Measurements from ENCODE around the gene MAGI2.

MAGI2 gene

DNA sequence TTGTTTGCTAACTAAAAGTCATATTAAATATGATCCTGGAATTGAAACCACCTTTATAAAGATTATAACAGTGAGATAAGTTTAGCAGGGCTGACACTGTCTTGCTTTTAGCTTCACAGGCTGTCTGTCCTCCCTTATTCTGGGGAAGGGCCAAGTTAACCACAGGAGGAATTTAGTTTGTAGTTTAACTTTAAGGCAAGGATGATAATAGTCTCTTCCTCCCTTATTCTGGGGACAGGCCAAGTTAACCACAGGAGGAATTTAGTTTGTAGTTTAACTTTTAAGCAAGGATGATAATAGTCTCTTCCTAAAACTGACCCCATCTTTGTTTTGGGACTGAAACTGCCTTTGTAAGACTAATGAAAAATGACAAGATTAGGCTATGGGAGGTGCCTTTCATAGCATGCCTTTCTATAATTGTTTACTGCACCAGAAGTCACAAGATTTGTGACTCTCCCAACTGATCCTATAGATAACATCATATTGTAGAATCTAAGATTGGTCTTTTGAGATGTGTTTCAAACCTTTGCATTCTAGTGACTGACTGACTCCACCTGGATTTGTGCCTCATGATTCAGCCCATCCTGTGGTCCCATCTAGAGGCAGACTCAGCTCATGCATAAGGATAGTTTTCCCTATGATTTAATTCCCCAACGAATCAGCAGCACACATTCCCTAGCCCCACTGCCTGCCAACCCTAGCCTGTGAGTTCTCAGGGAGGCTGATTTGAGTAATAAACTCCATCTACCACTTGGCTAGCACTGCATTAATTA is 212.0 kb downstream of the MAGI2 start:
- no peak for DNase-seq

DNA sequence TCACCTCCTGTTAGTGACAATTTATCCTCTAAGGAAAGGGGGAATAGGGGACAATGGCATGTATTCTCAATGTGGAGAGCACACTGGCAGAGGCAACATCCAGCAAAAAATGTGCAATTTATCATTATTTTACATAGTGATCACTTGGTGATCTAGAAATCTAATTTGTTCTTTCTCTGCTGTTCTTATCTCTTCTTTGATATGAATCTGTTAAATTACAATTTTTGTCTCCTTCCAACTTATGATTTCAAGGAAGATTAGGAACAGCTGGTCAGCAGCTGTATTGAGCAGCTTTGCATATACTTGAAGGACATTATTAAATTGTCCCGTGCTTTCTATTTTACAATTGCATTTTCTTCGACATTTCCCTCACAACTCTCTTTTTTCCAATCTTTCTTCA is 213.1 kb downstream of the MAGI2 start:
- no peak for DNase-seq

DNA sequence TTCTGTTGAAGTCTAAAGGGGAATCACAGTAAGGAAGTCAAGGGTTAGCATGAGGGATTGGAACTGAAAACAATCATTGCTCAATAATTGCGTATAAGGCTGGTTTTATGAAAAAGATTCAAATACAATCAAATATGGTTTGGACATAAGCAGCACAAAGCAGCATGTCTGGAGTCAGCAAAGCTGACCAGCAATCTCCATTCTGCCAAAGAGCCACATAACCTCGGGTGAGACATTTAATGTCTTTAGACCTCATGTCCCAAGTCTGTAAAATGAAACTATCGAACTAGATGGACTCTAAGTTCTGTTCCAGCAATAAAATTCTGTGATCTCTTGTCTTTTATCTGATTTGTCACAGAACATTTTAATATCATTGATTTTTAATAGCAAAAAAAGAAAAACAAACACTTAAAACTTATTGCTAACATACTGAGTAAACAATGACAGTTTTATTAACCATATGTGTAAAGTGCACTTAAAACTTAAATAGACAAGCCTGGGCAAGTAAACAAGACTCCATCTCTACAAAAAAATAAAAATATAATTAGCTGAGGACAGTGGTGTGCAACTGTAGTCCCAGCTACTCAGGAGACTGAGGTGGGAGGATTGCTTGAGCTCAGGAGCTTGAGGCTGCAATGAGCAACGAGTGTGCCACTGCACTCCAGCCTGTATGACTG is 217.0 kb downstream of the MAGI2 start:
- no peak for DNase-seq

DNA sequence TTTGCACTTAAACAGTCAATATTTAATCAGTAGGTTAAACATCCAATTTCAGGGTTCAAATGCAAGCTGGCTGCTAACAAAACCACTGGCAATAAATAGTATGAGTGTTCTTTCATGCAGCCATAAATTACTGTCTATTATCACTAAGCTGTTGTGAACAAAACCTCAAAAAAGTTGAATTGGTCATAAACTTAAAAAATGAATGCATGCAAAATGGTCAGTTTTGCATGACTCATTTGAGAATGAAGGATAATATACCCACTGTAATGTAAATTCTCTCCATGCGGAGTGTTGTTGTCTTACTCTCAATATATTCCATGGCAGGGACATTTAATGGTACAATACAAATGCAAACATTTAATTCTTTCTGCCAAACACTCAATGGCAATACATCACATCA is 226.4 kb downstream of the MAGI2 start:
- no peak for DNase-seq

DNA sequence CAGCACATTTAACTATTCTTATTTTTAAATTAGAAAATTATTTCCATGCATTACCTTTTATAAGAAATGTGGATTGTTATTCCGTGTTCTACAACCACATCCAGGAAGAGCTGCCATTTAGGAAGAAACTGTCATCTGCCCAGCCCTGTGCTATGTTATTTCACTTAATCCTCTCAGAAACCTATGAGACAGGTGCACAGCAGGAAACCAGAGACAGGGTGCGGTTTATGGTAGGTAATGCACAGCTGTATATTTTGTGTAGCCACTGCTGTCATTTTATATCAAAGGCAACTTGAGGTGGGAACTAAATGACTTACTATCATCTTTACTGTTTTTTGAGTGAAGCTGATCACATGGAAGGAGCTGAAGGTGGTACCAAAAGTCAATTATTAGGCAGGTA is 232.3 kb downstream of the MAGI2 start:
- no peak for DNase-seq

DNA sequence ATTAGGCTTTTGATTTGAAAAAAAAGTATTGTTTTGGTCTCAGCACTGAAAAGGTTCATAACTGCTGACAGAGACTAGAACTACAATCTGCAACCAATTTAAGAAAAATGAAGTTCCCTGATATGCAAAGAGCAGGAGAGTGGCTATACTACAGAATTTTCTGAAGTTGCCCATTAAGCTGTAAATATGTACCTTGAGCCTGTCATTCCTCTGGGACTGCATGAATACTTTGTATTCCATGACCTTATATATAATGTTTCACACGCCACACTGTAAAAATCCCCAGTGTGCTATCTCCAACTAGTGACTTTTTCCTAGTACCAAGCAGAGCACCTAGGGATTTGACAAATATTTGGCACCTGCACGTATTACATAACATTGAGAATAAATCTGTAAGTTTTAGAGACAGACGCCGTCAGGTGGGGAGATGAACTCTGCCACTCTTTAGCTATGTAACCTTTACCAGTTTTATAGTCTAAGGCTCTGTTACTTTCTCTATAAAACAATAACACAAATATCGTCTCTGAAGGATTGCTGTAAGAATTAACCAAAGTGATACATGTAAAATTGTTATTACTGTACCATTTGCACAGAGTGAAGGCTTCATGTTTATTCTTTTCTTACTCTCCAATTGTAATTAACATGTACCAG is 235.4 kb downstream of the MAGI2 start:
- DNase-seq = no peak

DNA sequence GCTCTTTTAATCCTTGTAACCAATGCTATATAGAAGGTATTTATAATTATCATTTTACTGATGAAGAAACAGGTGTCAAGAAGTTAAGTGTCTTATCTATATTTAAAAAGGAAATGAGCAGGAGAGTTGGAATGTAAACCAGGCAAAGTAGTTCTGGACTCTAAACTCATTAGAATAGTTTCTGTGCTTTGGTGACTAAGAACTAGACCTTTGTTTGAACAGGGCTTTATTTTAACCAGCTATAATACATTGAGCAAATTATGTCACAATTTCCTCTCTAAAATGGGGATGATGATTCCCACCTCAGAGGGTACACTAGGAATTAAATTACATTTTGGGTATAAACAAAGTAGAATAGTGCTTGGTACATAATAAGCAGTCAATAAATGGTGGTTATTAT is 236.0 kb downstream of the MAGI2 start:
- no peak for DNase-seq

DNA sequence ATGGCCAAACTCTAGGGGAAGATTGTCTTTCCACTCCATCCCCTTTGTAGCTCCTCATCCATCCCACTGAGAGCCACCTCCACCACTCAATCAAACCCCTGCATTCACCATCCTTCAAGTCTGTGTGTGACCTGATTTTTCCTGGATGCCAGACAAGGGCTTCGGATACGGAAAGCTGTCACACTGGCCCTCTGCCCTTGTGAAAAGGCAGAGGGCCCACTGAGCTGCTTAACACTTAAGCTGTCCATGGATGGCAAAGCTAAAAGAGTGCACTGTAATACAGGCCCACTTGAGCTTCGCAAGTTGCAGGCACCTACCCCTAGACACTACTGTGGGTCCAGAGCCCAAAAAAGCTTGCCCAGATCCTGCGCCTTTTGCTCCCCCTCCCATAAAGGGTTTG is 237.2 kb downstream of the MAGI2 start:
- no peak for DNase-seq

DNA sequence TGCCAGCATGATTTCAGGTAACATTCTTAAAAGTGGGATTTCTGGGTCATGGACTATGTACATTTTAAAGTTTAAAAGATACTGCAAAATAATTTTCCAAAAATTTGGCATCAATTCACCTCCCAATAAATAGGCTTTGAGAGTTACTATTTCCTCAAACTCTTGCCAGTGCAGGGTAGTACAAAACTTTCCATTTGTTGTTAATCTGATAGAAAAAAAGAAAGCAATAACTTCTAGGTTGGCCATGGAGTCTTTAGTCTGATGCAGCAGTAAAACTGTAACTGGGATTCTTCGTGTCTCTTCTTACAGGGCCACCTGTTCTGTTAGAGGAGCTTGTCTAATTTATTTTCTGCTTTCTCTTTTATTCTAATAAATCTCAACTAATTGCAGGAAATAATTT is 241.1 kb downstream of the MAGI2 start:
- no peak for DNase-seq

DNA sequence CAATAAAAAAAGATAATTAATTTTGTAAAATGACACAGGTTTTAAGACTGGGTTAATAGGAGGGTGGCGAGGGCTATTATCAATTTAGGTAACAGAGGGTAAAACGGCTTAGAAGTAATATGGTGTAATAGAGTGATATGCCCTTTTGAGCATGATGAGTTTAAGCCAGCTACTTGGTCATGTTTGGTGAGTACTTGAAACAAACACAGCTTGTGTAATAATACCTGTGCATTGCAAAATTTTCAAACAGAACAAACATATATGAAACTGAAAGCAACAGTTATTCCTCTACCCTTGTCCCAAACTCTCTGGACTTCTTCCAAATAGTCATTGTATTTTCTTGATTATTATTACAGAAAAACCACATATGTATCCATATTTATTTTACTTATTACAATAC is 241.7 kb downstream of the MAGI2 start:
- DNase-seq = no peak

DNA sequence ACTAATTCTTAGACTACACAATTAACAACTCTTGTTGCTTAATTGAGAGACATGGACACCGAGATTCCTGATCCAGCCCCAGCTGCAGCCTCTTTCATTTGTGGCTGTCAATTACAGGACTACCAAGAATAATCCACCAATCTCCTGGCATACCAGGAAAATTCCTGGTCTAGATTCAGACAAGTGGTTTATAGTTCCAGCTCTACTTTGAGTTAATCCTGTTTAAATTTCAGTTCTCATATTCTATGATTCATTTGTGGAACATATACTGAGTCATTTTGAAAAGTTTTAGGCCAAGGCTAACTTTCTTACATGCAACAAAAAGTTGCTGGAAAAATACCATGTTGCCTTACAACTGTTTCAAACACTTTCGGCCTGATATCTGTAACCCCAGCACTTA is 253.5 kb downstream of the MAGI2 start:
- no peak for DNase-seq

DNA sequence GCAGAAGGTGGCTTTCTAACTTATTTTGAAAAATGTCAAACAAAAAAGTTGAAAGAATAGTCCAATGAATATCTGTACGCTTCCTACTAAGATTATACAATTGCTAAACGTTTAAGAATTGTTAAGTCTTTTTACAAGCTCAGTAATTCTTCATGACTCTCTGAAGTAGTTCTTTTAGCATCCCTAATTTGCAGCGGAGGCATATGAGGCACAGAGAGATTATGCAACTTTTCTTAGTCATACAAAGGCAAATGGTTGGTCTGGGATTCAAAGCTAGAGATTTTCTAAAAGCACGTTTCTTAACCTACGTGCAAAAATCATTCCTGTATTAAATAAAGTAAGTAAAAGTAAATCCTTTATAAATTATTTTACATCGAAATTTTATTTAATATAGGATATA is 254.2 kb downstream of the MAGI2 start:
- no peak for DNase-seq

DNA sequence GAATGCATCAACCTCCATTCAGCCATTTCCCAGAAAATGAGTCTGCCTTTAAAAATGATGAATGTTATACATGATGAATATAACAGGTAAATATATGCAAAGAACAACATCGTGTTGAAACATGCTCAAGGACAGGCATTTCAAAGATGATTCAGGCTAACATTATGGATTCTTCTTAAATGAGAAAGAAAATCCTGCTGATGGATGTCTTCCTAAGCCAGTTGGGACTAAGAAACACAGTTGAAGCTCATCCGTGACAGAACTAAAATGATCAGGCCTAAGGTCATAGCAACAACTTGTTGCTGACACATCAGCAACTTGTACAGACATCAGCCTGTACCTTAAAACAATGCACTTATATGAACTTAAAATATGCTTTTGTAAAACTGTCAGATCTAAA is 267.9 kb downstream of the MAGI2 start:
- no peak for DNase-seq

DNA sequence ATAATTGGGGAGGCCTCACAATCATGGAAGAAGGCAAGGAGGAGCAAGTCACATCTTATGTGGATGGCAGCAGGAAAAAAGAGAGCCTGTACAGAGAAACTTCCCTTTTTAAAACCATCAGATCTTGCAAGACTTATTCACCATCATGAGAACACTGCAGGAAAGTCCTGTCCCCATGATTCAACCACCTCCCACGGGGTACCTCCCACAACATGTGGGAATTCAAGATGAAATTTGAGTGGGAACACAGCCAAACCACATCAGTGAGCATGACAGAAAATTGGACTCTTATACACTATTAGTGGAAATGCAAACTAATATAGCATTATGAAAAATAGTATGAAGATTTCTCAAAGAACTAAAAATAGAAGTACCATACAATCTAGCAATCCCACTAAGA is 271.2 kb downstream of the MAGI2 start:
- DNase-seq = no peak

DNA sequence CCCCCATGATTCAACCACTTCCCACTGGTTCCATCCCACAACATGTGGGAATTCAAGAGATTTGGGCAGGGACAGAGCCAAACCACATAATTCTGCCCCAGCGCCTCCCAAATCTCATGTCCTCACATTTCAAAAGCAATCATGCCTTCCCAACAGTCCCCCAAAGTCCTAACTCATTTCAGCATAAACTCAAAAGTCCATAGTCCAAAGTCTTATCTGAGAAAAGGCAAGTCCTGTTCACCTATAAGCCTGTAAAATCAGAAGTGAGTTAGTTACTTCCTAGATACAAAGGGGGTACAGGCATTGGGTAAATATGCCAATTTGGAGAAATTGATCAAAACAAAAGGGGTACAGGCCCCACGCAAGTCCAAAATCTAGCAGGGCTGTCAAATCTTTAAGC is 272.9 kb downstream of the MAGI2 start:
- DNase-seq = no peak

DNA sequence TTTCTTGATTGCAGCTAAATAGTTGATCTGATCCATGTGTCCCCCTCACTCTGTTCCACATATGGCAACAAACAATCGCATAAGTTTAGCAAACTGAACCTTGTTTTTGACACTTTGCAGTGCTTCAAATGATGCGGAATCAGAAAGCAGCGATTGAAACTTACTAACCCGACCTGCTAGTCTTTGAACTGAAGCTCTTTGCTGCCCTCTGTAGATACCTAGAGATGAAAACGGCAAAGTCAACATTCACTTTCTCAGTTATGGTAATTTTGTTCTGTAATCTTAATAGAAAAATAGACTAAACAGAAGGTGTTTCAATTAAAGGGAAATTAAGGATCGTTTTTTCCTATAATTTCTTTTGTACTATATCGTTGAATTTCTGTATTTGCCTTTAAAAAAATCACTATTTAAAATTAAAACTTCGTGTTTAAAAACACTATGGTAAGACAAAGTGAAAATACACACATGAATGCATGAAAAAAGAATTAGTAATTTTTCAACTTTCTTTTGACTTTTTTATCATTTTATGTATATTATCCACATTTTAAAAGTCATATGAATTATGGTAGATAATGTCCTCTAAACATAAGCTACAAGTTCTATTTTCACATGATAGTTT is 276.5 kb downstream of the MAGI2 start:
- no peak for DNase-seq

DNA sequence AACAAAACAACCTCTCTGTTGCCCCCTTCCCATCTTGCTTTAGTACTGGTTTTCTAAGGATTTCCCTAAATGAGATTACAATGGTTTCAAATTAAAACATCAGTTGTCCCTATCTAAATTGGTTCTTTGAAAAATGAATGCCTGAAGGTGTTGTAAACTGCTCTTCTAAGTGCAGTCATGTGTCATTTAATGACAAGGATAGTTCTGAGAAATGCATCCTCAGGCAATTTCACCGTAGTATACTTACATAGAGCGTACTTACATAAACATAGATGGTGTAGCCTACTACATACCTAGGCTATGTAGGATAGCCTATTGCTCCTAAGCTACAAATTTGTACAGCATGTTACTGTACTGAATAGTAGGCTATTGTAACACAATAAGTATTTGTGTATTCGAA is 278.1 kb downstream of the MAGI2 start:
- DNase-seq = no peak

DNA sequence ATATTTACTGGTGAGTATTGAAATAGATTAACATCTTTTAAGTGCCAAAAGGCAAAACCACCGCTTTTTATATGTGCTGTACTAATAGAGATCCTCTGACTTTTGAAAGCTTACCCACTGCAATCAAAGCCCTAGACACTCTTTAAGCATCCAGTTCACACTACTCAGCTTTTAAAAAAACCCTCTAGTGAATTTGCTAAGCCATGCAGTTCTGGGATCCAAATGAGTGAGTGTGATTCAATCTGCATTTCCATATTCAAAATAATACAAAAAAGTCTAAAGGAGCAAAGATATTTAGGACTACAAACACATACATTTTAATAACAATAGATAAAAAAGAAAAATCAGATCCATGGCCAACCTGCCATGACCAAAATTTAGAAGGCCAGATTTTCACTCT is 288.2 kb downstream of the MAGI2 start:
- DNase-seq = no peak

DNA sequence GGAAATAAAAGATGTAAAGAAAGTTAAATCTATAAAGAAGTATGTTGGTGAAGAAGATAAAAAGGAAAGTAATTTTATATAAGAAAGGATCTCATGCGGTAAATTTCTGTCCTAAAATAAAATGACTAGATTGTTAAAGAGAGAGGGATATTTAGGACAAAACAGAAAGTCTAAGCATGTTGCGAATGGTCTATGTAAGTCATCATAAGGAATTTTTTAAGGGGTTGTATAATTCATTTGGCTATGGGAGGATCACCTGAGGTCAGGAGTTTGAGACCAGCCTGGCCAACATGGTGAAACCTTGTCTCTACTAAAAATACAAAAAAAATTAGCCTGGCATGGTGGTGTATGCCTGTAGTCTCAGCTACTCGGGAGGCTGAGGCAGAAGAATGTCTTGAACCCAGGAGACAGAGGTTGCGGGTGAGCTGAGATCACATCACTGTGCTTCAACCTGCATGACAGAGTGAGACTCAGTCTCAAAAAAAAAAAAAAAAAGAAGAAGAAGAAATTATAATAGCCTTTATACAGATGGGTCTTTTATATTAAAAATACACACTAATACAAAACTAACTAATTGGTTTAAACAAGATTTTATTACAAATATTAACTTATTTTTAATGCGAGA is 294.3 kb downstream of the MAGI2 start:
- DNase-seq = no peak

DNA sequence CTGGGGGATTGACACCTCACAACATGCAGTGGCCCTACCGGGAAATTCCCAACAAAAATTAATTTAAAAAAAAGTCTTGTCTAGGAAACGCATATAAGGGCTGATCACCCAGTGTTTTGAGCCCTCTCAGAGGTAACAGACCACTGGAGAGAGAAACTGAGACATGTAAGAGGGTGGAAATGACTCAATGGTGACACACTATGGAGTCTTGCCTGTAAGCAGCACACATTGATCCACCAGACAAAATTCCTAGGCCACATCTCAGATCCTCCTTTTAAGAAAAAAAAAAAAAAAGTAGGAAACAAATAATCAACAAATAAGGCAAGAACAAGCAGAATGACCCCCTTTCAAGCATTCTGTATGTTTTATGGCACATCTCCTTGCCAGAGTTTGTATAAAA is 296.2 kb downstream of the MAGI2 start:
- DNase-seq = no peak

DNA sequence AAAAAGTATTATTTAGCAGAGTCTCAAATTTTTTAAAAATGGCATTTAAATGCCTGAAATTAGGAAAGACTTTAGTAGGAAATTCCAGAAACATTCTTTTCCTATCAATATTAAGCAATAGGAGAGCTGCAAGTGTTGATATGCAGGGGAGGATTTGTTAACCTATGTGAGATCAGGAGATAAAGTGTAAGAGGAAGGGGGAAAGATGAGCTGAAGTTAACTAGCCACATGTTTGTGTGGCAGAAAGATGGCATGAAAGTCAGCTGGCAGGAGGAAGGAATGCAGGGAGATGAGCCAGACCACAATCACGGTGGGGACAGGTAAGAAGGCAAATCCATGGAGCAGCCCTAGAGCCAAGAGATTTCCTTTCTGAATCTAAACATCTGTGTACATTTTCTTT is 303.6 kb downstream of the MAGI2 start:
- DNase-seq = no peak

DNA sequence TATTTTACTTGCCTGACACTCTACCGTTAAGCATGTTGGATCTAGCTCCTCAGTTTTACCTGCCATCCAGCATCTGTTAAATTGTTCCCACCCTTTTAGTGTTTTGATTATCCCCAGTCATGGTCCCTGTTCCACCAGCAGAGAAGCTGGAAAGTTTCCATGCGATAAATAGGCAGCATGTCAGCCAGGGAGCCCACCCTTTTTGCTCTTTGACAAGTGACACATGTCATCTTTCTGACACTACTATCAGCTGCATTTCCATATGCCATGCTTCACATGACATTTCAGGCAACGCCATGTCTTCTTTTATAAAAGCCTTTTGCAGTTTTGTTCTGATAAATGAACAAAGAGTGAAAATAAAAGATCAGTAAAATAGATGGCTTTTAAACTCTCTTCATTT is 310.8 kb downstream of the MAGI2 start:
- DNase-seq = no peak

DNA sequence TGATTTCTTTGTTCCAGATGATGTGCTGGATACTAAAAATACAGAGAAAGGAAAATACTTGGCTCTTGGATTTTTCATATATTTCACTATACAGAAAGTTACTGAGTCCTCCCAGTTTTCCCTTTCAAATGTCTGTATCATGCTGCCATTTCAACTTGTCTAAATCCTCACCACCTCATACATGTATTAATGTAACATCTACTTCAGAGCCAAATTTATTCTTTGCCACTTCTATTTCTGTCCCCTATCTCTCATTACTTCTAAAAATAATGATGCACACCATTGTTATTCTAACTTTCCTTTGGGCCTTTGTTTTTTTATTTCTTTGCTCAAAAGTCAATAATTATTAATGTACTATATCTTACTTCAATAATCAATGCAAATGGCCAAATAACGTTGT is 312.2 kb downstream of the MAGI2 start:
- no peak for DNase-seq

DNA sequence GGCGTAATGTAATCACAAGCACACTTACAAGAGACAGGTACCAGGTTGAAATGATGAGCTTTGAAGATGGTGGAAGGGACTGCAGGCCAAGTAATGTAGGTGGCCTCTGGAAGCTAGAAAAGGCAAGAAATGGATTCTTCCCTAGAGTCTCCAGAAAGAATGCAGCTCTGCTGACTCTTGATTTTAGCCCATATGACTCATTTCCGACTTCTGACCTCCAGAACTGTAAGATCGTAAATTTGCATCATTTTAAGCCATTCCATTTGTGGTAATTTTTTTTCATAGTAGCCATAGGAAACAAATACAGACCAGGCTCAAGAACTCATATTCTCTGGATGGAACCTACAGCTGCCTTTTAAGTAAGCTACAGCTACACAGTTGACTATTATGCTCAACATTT is 315.5 kb downstream of the MAGI2 start:
- DNase-seq = no peak

Data from islet precursor cell (in vitro differentiated cells).